ENCODE data around the gene SLC35F2.
"Not testable (repeated sequence)": the region's sequence is repeated elsewhere in the genome, so short reads cannot be mapped to it uniquely, and the experiment has no call there.

Gene SLC35F2

DNA sequence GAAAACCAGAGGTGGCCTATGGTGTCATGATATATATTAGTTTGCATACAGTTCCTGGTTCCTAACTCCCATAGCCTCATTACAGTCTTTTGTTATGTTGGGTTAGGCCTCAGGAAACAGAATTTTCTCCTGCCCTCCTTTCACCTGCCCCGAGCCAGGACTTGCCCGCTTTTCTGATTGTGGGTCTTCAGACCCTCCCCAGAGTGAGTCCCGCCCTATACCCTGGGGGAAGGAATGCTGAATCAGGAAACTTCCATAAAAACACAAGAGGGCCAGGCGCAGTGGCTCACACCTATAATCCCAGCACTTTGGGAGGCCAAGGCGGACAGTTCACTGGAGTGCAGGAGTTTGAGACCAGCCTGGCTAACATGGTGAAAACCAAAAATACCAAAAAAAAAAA lies 70.9 kb downstream of the SLC35F2 start:
- Histone ChIP-seq H3K36me3 (ENCODE audit: control insufficient read depth, insufficient read depth, low read length) (peaks cover 5% of the 10 kb centered on the region), H3K27ac (ENCODE audit: low read depth, low read length, severe bottlenecking) (no peak overlapping the region), H3K9me3 (ENCODE audit: control insufficient read depth, low read length) (no peaks in the 10 kb centered on the region), H3K4me1 (ENCODE audit: control insufficient read depth, insufficient read depth, low read length, poor library complexity, severe bottlenecking) (peaks cover 13% of the 10 kb centered on the region), H3K4me3 (ENCODE audit: extremely low read depth, insufficient read depth, low read length, poor library complexity, severe bottlenecking) (no peak overlapping the region)
- 60 to 82% methylated on average over 1 to 2 of the region's 5 CpGs for WGBS, 2 experiments (ENCODE audit: insufficient coverage in 2 of 2)

DNA sequence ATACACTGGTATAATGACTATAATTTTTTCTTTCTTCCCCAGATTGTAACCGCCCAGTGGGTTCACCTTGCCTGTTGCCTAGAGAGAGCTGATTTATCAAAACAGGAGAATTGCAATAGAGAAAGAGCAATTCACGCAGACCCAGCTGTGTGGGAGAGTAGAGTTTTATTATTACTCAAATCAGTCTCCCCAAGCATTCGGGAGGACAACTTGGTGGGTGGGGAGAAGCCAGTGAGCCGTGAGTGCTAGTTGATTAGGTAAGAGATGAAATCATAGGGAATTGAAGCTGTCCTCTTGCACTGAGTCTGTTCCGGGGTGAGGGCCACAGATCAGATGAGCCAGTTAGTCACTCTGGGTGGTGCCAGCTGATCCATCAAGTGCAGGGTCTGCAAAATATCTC lies 73.2 kb downstream of the SLC35F2 start:
- H3K36me3 ChIP-seq (ENCODE audit: control insufficient read depth, insufficient read depth, low read length): no peaks in the 10 kb centered on the region
- H3K9me3 ChIP-seq (ENCODE audit: control insufficient read depth, low read length): no peaks in the 10 kb centered on the region
- no peak overlapping the region for H3K27ac ChIP-seq (ENCODE audit: low read depth, low read length, severe bottlenecking)
- no peaks in the 10 kb centered on the region for H3K4me1 ChIP-seq (ENCODE audit: control insufficient read depth, insufficient read depth, low read length, poor library complexity, severe bottlenecking)
- no peak overlapping the region for H3K4me3 ChIP-seq (ENCODE audit: extremely low read depth, insufficient read depth, low read length, poor library complexity, severe bottlenecking)
- 70 to 96% methylated on average over 2 to 3 of the region's 5 CpGs for whole genome bisulfite sequencing, 2 experiments (ENCODE audit: insufficient coverage in 2 of 2)

DNA sequence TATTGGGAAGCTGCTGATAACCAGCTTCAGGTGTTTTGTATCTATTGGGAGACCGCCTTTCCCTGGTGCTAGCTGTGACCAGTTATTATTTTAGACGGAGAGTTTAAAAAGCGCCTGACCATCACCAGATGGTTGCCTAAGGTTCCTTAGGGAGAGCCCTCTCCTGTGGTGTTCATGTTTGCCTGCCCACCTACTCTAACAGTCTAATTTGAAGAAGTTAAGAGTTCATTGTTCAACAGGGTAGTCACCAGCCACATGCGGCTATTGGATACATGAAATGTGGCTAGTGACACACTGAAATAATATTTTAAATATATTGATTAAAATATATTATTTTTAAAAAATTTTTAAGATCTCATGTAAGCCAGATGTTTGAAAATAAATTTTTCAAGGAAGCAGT lies 75.5 kb downstream of the SLC35F2 start:
- Histone ChIP-seq H3K9me3 (ENCODE audit: control insufficient read depth, low read length) (no peaks in the 10 kb centered on the region), H3K27ac (ENCODE audit: low read depth, low read length, severe bottlenecking) (no peak overlapping the region), H3K36me3 (ENCODE audit: control insufficient read depth, insufficient read depth, low read length) (no peaks in the 10 kb centered on the region), H3K4me3 (ENCODE audit: extremely low read depth, insufficient read depth, low read length, poor library complexity, severe bottlenecking) (no peak overlapping the region), H3K4me1 (ENCODE audit: control insufficient read depth, insufficient read depth, low read length, poor library complexity, severe bottlenecking) (no peaks in the 10 kb centered on the region)
- WGBS, 2 experiments (ENCODE audit: insufficient coverage in 2 of 2): 100% methylated on average over 1 of the region's 4 CpGs

DNA sequence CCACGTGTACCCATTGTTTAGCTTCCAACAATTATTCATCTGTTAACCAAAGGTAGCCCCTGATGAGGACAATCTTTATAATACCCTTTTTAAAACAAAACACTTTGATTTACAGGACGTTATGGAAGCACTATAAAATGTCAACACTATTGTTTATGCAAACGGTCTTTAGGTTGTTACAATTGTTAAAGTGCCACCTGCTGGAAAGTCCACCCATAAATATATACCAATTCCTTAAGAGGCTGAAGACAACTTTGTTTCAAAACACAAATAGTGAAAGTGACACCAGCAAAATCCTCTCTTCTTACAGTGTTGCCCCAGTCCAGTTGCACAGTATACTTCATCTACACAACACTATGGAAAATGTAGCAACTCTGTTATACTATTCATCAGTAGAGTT lies 77.8 kb downstream of the SLC35F2 start:
- WGBS, 2 experiments (ENCODE audit: insufficient coverage in 2 of 2): 43 to 92% methylated on average over 1 of the region's 3 CpGs
- H3K27ac ChIP-seq (ENCODE audit: low read depth, low read length, severe bottlenecking): no peak overlapping the region

DNA sequence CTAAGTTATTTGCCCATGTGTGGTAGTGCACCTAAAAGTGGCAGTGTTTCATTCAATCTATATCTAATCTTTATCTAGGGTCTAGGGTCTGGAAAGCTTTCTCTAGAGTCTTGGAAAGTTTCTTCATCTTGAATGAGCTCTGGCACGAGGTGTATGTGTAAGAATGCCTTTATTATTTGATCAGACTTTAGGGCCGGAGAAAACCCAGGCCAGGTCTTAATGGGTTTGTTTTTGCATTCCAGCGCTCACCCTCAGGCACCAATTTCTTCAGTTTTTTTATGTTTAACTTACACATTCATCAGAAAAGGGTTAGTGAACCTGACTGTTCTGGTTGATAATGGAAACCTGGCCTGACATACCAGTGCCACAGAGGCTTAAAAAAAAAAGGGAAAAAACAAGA lies 78.5 kb downstream of the SLC35F2 start:
- Histone ChIP-seq H3K4me3 (ENCODE audit: extremely low read depth, insufficient read depth, low read length, poor library complexity, severe bottlenecking) (no peak overlapping the region), H3K27ac (ENCODE audit: low read depth, low read length, severe bottlenecking) (no peak overlapping the region), H3K36me3 (ENCODE audit: control insufficient read depth, insufficient read depth, low read length) (no peaks in the 10 kb centered on the region), H3K4me1 (ENCODE audit: control insufficient read depth, insufficient read depth, low read length, poor library complexity, severe bottlenecking) (no peaks in the 10 kb centered on the region), H3K9me3 (ENCODE audit: control insufficient read depth, low read length) (no peaks in the 10 kb centered on the region)
- WGBS, 2 experiments (ENCODE audit: insufficient coverage in 2 of 2): no CpG with 5 or more reads among the region's 3 CpGs

More for the DNA sequence above, 77.8 kb downstream of the SLC35F2 start:
- H3K9me3 ChIP-seq (ENCODE audit: control insufficient read depth, low read length): no peaks in the 10 kb centered on the region
- no peak overlapping the region for H3K4me3 ChIP-seq (ENCODE audit: extremely low read depth, insufficient read depth, low read length, poor library complexity, severe bottlenecking)
- H3K36me3 ChIP-seq (ENCODE audit: control insufficient read depth, insufficient read depth, low read length): no peaks in the 10 kb centered on the region
- no peaks in the 10 kb centered on the region for H3K4me1 ChIP-seq (ENCODE audit: control insufficient read depth, insufficient read depth, low read length, poor library complexity, severe bottlenecking)

DNA sequence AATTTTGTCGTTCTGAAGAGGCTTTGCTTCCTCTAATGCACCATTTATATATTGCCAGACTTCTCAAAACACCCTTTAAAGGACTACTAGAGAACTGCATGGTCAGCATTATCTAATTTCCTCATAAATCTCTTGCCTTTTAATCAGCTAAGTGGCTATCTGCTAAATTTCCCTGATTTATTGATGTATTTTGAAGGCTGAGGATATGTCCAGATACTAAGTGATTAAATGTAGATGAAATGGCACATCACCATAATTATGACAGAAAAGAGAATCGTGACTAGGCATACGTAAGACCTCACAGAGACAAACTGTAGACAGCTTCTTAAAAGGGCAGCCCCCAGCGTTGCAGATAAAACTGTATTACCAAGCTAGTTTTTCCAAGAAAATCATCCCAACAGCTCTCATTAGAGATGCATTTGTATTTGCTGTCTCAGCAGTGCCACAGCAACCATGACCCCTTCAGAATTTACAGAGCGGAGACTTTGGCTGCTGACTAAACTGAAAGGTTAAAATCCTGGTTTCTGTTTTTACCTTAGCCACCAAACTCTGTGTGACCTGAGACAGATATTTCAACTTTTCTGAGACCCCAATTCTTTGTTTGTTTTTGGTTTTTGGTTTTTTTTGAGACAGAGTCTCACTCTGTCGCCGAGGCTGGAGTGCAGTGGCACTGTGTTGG lies 79.6 kb downstream of the SLC35F2 start:
- 86 to 95% methylated on average over 4 to 6 of the region's 7 CpGs for WGBS, 2 experiments (ENCODE audit: insufficient coverage in 2 of 2)
- H3K4me3 ChIP-seq (ENCODE audit: extremely low read depth, insufficient read depth, low read length, poor library complexity, severe bottlenecking): no peak overlapping the region
- peak overlapping the region; percentile 16 for H3K27ac ChIP-seq (ENCODE audit: low read depth, low read length, severe bottlenecking)
- no peaks in the 10 kb centered on the region for H3K36me3 ChIP-seq (ENCODE audit: control insufficient read depth, insufficient read depth, low read length)
- H3K4me1 ChIP-seq (ENCODE audit: control insufficient read depth, insufficient read depth, low read length, poor library complexity, severe bottlenecking): no peaks in the 10 kb centered on the region
- no peaks in the 10 kb centered on the region for H3K9me3 ChIP-seq (ENCODE audit: control insufficient read depth, low read length)

DNA sequence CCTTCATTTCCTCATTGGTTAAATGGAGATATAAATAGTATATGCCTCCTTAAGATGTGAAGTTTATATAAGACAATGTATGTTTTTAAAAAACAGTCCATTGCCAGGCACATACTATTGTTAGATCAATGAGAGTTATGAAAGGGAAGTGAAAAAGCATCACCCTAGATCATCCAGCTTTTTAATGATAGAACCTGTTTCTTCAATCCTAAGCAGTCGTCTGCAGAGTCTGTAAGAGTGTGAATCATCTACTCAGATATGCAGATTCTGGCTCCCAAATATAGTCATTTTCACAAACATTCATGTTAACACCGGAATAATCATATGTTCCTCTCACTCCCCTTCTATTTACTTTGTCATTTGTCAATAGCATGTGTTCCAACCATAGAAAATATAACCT lies 81.5 kb downstream of the SLC35F2 start:
- H3K4me3 ChIP-seq (ENCODE audit: extremely low read depth, insufficient read depth, low read length, poor library complexity, severe bottlenecking): no peak overlapping the region
- H3K4me1 ChIP-seq (ENCODE audit: control insufficient read depth, insufficient read depth, low read length, poor library complexity, severe bottlenecking): no peaks in the 10 kb centered on the region
- 95 to 100% methylated on average over 2 of the region's 2 CpGs for WGBS, 2 experiments (ENCODE audit: insufficient coverage in 2 of 2)
- no peak overlapping the region for H3K27ac ChIP-seq (ENCODE audit: low read depth, low read length, severe bottlenecking)
- no peaks in the 10 kb centered on the region for H3K36me3 ChIP-seq (ENCODE audit: control insufficient read depth, insufficient read depth, low read length)
- no peaks in the 10 kb centered on the region for H3K9me3 ChIP-seq (ENCODE audit: control insufficient read depth, low read length)

DNA sequence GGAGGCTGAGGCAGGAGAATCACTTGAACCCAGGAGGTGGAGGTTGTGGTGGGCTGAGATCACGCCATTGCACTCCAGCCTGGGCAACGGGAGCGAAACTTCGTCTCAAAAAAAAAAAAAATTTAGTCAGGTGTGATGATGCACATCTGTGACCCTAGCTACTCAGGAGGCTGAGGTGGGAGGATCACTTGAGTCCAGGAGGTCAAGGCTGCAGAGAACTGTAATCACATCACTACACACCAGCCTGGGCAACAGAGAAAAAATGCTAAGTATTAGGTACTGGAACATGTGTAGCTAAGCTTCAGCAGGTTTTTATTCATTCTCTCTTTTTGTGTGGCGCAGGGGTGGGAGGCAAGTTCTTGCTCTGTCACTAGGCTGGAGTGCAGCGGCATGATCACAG lies 82.5 kb downstream of the SLC35F2 start:
- Histone ChIP-seq H3K27ac (ENCODE audit: low read depth, low read length, severe bottlenecking) (no peak overlapping the region), H3K4me3 (ENCODE audit: extremely low read depth, insufficient read depth, low read length, poor library complexity, severe bottlenecking) (no peak overlapping the region), H3K4me1 (ENCODE audit: control insufficient read depth, insufficient read depth, low read length, poor library complexity, severe bottlenecking) (no peaks in the 10 kb centered on the region), H3K9me3 (ENCODE audit: control insufficient read depth, low read length) (no peaks in the 10 kb centered on the region), H3K36me3 (ENCODE audit: control insufficient read depth, insufficient read depth, low read length) (no peaks in the 10 kb centered on the region)
- WGBS, 2 experiments (ENCODE audit: insufficient coverage in 2 of 2): 80 to 88% methylated on average over 1 to 5 of the region's 6 CpGs

DNA sequence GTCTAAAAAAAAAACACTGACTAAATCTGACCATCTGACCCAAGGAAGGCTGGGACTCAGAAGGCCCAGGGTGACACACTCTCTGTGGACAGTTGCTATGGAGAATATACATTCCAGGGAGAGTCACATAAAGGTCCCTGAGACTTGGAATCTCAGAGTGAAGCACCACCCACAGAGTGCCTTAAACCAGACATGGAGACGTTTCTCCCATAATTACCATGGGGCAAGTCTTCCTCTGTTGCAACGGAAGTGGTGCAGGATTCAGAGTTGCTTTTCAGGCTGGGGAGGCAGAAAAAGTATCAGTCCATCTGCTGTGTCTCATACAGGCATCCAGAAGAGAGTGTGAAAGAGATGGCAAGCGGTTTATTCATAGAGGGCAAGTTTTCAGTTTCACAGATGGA lies 88.0 kb downstream of the SLC35F2 start:
- no peaks in the 10 kb centered on the region for H3K36me3 ChIP-seq (ENCODE audit: control insufficient read depth, insufficient read depth, low read length)
- H3K27ac ChIP-seq (ENCODE audit: low read depth, low read length, severe bottlenecking): peak overlapping the region; percentile 88
- H3K4me3 ChIP-seq (ENCODE audit: extremely low read depth, insufficient read depth, low read length, poor library complexity, severe bottlenecking): no peak overlapping the region
- WGBS, 2 experiments (ENCODE audit: insufficient coverage in 2 of 2): 67 to 75% methylated on average over 3 of the region's 3 CpGs
- H3K4me1 ChIP-seq (ENCODE audit: control insufficient read depth, insufficient read depth, low read length, poor library complexity, severe bottlenecking): peaks cover 5% of the 10 kb centered on the region
- H3K9me3 ChIP-seq (ENCODE audit: control insufficient read depth, low read length): no peaks in the 10 kb centered on the region

DNA sequence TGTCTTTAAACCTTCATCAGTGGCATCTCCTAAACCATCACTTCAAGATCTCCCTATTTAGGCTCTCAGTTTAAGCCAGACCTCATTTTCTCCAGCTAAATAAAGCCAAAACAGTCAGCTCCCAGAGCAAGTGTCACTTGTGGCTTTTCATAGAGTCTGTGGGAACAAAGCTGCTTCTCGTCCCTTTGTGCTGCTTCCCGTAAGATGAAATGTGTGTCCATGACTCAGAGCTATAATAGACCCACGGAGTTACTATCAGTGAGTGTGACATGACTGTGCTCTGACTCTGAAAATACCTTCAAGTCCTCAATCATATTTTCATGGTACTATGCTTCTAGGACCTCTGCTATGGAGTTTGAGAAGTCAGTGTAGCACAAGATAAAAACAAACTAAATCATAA lies 89.4 kb downstream of the SLC35F2 start:
- 62 to 83% methylated on average over 2 to 3 of the region's 3 CpGs for WGBS, 2 experiments (ENCODE audit: insufficient coverage in 2 of 2)
- H3K27ac ChIP-seq (ENCODE audit: low read depth, low read length, severe bottlenecking): peak overlapping the region; percentile 76
- no peaks in the 10 kb centered on the region for H3K9me3 ChIP-seq (ENCODE audit: control insufficient read depth, low read length)
- no peaks in the 10 kb centered on the region for H3K36me3 ChIP-seq (ENCODE audit: control insufficient read depth, insufficient read depth, low read length)
- H3K4me3 ChIP-seq (ENCODE audit: extremely low read depth, insufficient read depth, low read length, poor library complexity, severe bottlenecking): no peak overlapping the region
- H3K4me1 ChIP-seq (ENCODE audit: control insufficient read depth, insufficient read depth, low read length, poor library complexity, severe bottlenecking): peaks cover 5% of the 10 kb centered on the region

DNA sequence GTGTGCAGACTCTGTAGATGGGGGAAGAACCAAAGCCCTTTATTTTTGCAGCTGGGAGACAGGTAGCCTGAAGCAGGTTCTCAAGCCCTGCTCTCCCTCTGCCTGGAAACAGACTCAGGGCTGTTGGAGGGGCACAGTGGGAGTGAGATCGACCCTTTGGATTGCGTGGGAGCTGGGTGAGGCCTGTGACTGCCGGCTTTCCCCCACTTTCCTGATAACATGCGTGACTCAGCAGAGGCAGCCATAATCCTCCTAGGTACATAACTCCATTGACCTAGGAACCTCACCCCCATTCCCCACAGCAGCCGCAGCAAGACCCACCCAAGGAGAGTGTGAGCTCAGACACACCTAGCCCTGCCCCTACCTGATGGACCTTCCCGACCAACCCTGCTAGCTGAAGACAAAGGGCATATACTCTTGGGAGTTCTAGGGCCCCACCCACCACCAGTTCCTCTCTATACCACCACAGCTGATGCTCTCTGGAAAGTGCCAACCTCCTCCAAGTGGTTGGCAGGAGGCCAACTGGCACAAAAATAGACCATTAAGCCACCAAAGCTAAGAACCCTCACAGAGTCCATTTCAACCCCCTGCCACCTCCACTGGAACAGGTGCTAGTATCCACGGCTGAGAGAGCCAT lies 99.8 kb downstream of the SLC35F2 start:
- H3K4me3 ChIP-seq (ENCODE audit: extremely low read depth, insufficient read depth, low read length, poor library complexity, severe bottlenecking); H3K27ac ChIP-seq (ENCODE audit: low read depth, low read length, severe bottlenecking); H3K36me3 ChIP-seq (ENCODE audit: control insufficient read depth, insufficient read depth, low read length); H3K9me3 ChIP-seq (ENCODE audit: control insufficient read depth, low read length); H3K4me1 ChIP-seq (ENCODE audit: control insufficient read depth, insufficient read depth, low read length, poor library complexity, severe bottlenecking): not testable (repeated sequence)
- 94 to 95% methylated on average over 3 to 6 of the region's 7 CpGs for WGBS, 2 experiments (ENCODE audit: insufficient coverage in 2 of 2)
